OCI-LY7 (cell line): ENCODE data around the gene NUDT3. TPM values are rescaled to one million over a fixed set of nuclear protein-coding genes. Genes with fewer than 3 reads are reported as not detected.
A peak's percentile ranks its signal among the peaks of the same experiment; 100 is the strongest.

Experiments
- BruUV-seq: library from RNA; stranded (reverse); fragments of 400-500 nt; replicated peaks from 2 replicates; lab custom pipeline; 2021; lab: Mats Ljungman, UMichigan
- CTCF ChIA-PET: fragments of 300-600 bp; sonication (Branson Sonifier 250); formaldehyde crosslinking; loops from one replicate; lab custom pipeline; 2022; ENCODE audit warnings: antibody characterized with exemption; ENCODE audit not compliant: unreplicated experiment; lab: Charles Lee
- POLR2A ChIA-PET: fragments of 300-600 bp; sonication (Branson Sonifier 250); formaldehyde crosslinking; loops from one replicate; lab custom pipeline; 2022; ENCODE audit warnings: antibody characterized with exemption; lab: Charles Lee
- DNase-seq: peaks from one replicate; pipeline ENCODE4 v3.0.0-alpha.2; 2015; ENCODE audit warnings: low spot score
- H2AFZ ChIP-seq: fragments of 200-600 bp; sonication (generic), shearing (Covaris generic); 2 replicates; pipeline ENCODE4 v1.6.1; 2014; ENCODE audit warnings: mild to moderate bottlenecking, antibody characterized with exemption, low read length, moderate library complexity
- H3K27ac ChIP-seq: fragments of 200-600 bp; sonication (generic); 2 replicates; pipeline ENCODE4 v1.5.1; 2014; ENCODE audit warnings: mixed run types, low read depth, mild to moderate bottlenecking, moderate library complexity, low read length, inconsistent platforms; ENCODE audit not compliant: poor library complexity, severe bottlenecking
- H3K36me3 ChIP-seq: fragments of 200-600 bp; sonication (generic); 2 replicates; pipeline ENCODE4 v1.6.1; 2014; ENCODE audit warnings: mild to moderate bottlenecking, antibody characterized with exemption, low read length, moderate library complexity, mixed read lengths; ENCODE audit not compliant: insufficient read depth
- H3K4me1 ChIP-seq: fragments of 200-600 bp; sonication (generic); 2 replicates; pipeline ENCODE4 v1.5.1; 2014; ENCODE audit warnings: mild to moderate bottlenecking, low read length; ENCODE audit not compliant: insufficient read depth, poor library complexity, severe bottlenecking
- H3K4me2 ChIP-seq: fragments of 200-600 bp; sonication (generic); 2 replicates; pipeline ENCODE4 v1.6.1; 2014; ENCODE audit warnings: mild to moderate bottlenecking, low read length
- H3K4me3 ChIP-seq: fragments of 200-600 bp; sonication (generic); 2 replicates; pipeline ENCODE4 v1.5.1; 2014; ENCODE audit warnings: mild to moderate bottlenecking, low read depth, low read length; ENCODE audit not compliant: poor library complexity, severe bottlenecking
- H3K79me2 ChIP-seq: fragments of 200-600 bp; sonication (generic); 2 replicates; pipeline ENCODE4 v1.6.1; 2016; ENCODE audit warnings: low read depth, mild to moderate bottlenecking, low read length, moderate library complexity, mixed read lengths; ENCODE audit not compliant: insufficient read depth
- H3K9me2 ChIP-seq: fragments of 200-600 bp; sonication (generic); 2 replicates; pipeline ENCODE4 v1.6.1; 2016; ENCODE audit warnings: mild to moderate bottlenecking, low read length, mixed read lengths; ENCODE audit not compliant: insufficient read depth
- H3K9me3 ChIP-seq: fragments of 200-600 bp; sonication (generic); 2 replicates; pipeline ENCODE4 v1.6.1; 2014; ENCODE audit warnings: mild to moderate bottlenecking, mixed run types, low read length, mixed read lengths
- H4K20me1 ChIP-seq: fragments of 200-600 bp; sonication (generic); 2 replicates; pipeline ENCODE4 v1.6.1; 2014; ENCODE audit warnings: mild to moderate bottlenecking, antibody characterized with exemption, low read length, moderate library complexity, mixed read lengths; ENCODE audit not compliant: insufficient read depth
- CTCF ChIP-seq: fragments of 200-600 bp; sonication (generic); conservative IDR thresholded peaks from 2 replicates; pipeline ENCODE4 v1.5.1; 2014; ENCODE audit warnings: mild to moderate bottlenecking, antibody characterized with exemption, low read length, moderate library complexity, mixed read lengths
- EZH2phosphoT487 ChIP-seq: fragments of 200-600 bp; sonication (generic); IDR thresholded peaks from 2 replicates; pipeline ENCODE4 v1.6.1; 2018; ENCODE audit warnings: low read depth, borderline replicate concordance, mild to moderate bottlenecking, mixed run types, antibody characterized with exemption, low read length, moderate library complexity, mixed read lengths
- intact Hi-C: fragments of 100-400 bp; cut with micrococcal nuclease; formaldehyde crosslinking; loops from one replicate; pipeline ENCODE4 v1.10.0; 2022; ENCODE audit not compliant: unreplicated experiment
- total RNA-seq, 2 experiments: library from RNA; depleted of rRNA in 1 of 2; stranded (reverse); fragments of >200 nt in 1 of 2; shearing (Covaris generic) in 1 of 2; gene quantifications; 2 replicates each; pipeline ENCODE4 v1.2.3, GENCODE V29; 2014 to 2022

NUDT3 gene
- total RNA-seq, 2 experiments from 2014 or later: 30.7 to 43.0 TPM

GRCh38 chr6:34238585-34239499 lies 153.6 kb downstream of the NUDT3 start:
- H3K27ac ChIP-seq: peak overlapping the region; percentile 91
- POLR2A ChIA-PET: no interaction called here
- TF ChIP-seq CTCF: no peak
- TF ChIP-seq EZH2phosphoT487: no peak
- no TSS peak for BruUV-seq
- no peak for DNase-seq
- no peaks in the 10 kb centered on the region for H3K9me3 ChIP-seq
- intact Hi-C loops: loop anchor here (10.0 kb wide), 1 partner anchor 436 kb away; no protein-coding TSS in a partner anchor
- H3K36me3 ChIP-seq: peaks cover 64% of the 10 kb centered on the region
- peaks cover 57% of the 10 kb centered on the region for H3K79me2 ChIP-seq
- peaks cover 64% of the 10 kb centered on the region for H3K4me1 ChIP-seq
- peaks cover 42% of the 10 kb centered on the region for H4K20me1 ChIP-seq
- peak overlapping the region; percentile 97 for H3K4me3 ChIP-seq
- no peaks in the 10 kb centered on the region for H3K9me2 ChIP-seq
- no peak overlapping the region for H2AFZ ChIP-seq
- CTCF ChIA-PET: no interaction called here
- peak overlapping the region; percentile 82 for H3K4me2 ChIP-seq

GRCh38 chr6:34237722-34238584 lies 154.5 kb downstream of the NUDT3 start:
- no peaks in the 10 kb centered on the region for H3K9me2 ChIP-seq
- peak overlapping the region; percentile 97 for H3K4me3 ChIP-seq
- H3K4me1 ChIP-seq: peaks cover 56% of the 10 kb centered on the region
- H3K4me2 ChIP-seq: peak overlapping the region; percentile 82
- TF ChIP-seq EZH2phosphoT487 (no peak), CTCF (peak; percentile 67)
- peak; percentile 90 for DNase-seq
- H3K9me3 ChIP-seq: no peaks in the 10 kb centered on the region
- intact Hi-C loops: loop anchor here (2.0 to 10.0 kb wide), 2 partner anchors 41 to 437 kb away; no protein-coding TSS in a partner anchor
- peaks cover 57% of the 10 kb centered on the region for H3K79me2 ChIP-seq
- peaks cover 42% of the 10 kb centered on the region for H4K20me1 ChIP-seq
- BruUV-seq: no TSS peak
- POLR2A ChIA-PET: no interaction called here
- CTCF ChIA-PET: interaction anchor here (1.0 kb wide), 1 partner anchor 49 kb away, joined by 5 read pairs; no protein-coding TSS in a partner anchor
- H3K27ac ChIP-seq: peak overlapping the region; percentile 91
- no peak overlapping the region for H2AFZ ChIP-seq
- peaks cover 55% of the 10 kb centered on the region for H3K36me3 ChIP-seq
